HG03378 (cell line): ENCODE results near the gene PLEKHG4.

ENCODE experiments used
- ATAC-seq: cut with Tn5 transposase; IDR thresholded peaks from one replicate; pipeline ENCODE4 v1.9.1; 2021; ENCODE audit warnings: mild to moderate bottlenecking, moderate library complexity; ENCODE audit not compliant: unreplicated experiment

PLEKHG4 gene

DNA sequence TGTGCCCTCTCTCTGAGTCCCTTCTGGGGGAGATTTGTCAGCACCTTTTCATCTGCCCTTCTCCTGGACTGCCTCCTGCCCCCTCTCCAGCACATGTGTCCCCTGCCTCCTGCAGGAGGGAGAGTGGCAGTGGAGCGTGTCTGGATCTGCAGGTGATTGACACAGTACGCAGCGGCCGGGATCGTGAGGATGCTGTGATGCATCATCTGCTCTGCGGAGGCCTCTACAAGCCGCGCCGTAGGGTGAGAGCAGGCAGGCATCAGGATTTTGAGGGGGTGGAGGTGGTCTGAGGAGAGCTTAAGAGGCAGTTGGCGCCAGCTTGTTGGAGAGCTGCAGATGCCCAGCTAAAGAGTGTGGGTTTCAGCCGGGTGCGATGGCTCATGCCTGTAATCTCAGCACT is 19.6 kb upstream of the PLEKHG4 start:
- ATAC-seq: no peak

- no peak for ATAC-seq
These were observed 18.8 kb upstream of the PLEKHG4 start for GRCh38 chr16:67260426-67261063.

DNA sequence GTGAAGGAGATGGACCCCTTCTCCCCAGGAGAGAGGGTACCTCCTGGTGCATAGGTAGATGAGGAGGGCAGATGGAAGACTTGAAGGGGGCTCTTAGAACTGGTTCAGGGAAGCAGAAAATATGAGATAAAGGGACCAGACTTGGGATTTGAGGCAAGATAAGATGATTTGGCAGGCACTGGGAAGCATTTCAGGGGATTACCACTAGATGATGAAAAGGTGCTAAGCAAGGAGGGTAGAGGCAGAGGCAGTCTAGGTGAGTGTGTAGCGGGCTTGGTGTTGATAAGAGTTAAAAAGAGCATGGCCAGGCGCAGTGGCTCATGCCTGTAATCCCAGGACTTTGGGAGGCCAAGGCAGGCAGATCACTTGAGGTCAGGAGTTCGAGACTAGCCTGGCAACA is 16.1 kb upstream of the PLEKHG4 start:
- ATAC-seq: no peak

GRCh38 chr16:67264277-67264676 is 15.1 kb upstream of the PLEKHG4 start:
- ATAC-seq: no peak

- no peak for ATAC-seq
These were observed 14.5 kb upstream of the PLEKHG4 start for GRCh38 chr16:67264866-67265265.

- ATAC-seq: no peak
These were observed 13.5 kb upstream of the PLEKHG4 start for GRCh38 chr16:67265834-67266233.

GRCh38 chr16:67268136-67268579 is 11.2 kb upstream of the PLEKHG4 start:
- ATAC-seq: no peak

- no peak for ATAC-seq
These were observed 9.6 kb upstream of the PLEKHG4 start for GRCh38 chr16:67269766-67270165.

DNA sequence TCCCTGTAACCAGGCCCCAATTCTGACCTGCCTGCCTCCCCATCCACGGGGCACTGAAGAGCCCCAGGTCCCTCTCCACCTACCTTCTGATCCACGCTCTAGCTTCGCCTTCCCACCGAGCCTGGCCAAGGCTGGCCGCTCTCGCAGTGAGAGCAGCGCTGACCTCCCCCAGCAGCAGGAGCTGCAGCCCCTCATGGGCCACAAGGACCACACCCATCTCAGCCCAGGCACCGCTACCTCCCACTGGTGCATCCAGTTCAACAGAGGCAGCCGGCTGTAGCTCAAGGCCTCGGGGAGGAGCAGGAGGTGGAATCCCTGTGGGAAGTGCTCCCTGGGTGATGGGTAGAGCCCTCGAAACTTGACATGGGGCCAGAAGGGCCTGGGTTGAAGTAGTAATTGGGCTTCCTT is 8.4 kb upstream of the PLEKHG4 start:
- ATAC-seq: no peak

GRCh38 chr16:67271446-67271845 is 7.9 kb upstream of the PLEKHG4 start:
- no peak for ATAC-seq

GRCh38 chr16:67275321-67275720 is 4.0 kb upstream of the PLEKHG4 start:
- ATAC-seq: no peak

GRCh38 chr16:67277294-67277998 is 1.9 kb upstream of the PLEKHG4 start:
- ATAC-seq: no peak

DNA sequence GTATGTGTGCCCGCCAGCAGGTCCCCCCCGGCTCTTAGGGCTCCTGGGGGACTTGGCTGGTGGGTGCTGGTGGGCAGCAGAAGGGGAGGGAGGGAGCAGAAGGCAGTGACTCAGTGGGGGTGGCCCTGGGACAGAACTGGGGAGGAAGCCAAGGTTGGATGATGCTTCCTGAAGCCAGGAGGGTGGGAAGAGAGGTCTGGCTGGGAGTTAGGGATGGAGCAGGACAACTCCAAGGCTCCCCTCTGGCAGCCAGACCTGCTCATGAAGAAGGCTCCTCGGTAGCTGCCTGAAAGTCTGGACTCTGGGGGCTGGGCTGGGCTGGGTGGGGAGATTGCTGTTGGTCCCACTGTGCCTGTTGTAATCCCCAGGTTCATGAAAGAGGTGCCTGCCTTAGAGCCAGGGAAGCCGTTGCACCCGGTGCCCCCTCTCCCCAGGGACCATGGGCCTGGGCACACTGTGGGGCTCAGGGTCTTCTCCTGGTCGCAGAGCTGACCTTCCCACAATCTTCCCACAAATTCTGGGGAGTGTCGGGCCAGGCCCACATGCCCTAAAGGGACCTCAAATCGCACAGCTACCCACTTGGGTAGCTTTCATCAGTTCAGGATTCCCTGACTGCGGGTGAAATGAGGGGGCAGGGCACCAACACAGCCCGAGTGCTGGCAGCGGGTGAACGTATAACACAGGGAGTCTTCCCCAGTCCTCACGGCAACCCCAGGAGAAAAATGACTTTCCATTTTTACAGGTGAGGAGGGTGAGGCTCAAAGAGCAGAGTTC is 1.1 kb upstream of the PLEKHG4 start:
- no peak for ATAC-seq

GRCh38 chr16:67278773-67279295 is 498 bp upstream of the PLEKHG4 start:
- ATAC-seq: no peak

DNA sequence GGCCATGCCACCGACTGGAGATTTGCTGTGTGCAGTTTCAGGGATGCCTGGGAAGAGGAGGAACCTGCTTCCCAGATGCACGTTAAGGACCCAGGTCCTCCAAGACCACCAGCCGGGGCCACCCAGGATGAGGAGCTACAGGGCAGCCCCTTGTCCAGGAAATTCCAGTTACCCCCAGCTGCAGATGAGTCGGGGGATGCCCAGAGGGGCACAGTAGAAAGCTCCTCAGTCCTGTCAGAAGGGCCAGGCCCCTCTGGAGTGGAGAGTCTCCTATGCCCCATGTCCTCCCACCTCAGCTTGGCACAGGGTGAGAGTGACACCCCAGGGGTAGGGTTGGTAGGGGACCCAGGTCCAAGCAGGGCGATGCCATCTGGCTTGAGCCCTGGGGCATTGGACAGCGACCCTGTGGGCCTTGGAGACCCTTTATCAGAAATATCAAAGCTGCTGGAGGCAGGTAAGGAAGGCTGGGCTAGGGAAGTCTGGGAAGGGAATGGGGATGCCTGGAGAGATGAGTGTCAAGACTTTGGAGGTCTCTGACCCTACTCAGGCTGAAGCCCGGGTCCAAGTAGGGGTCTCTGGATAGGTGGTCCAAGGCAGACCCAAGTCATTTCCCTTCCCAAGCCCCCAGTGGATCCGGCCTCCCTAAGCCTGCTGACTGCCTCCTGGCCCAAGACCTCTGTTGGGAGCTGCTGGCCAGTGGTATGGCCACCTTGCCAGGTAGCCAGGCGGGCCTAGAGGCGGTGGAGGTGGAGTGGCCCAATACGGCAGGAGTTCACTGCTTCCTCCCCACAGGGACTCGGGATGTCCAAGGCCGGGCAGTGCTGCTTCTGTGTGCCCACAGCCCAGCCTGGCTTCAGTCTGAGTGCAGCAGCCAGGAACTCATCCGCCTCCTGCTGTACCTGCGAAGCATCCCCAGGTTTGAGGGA is 1.0 kb downstream of the PLEKHG4 start:
- ATAC-seq: no peak

DNA sequence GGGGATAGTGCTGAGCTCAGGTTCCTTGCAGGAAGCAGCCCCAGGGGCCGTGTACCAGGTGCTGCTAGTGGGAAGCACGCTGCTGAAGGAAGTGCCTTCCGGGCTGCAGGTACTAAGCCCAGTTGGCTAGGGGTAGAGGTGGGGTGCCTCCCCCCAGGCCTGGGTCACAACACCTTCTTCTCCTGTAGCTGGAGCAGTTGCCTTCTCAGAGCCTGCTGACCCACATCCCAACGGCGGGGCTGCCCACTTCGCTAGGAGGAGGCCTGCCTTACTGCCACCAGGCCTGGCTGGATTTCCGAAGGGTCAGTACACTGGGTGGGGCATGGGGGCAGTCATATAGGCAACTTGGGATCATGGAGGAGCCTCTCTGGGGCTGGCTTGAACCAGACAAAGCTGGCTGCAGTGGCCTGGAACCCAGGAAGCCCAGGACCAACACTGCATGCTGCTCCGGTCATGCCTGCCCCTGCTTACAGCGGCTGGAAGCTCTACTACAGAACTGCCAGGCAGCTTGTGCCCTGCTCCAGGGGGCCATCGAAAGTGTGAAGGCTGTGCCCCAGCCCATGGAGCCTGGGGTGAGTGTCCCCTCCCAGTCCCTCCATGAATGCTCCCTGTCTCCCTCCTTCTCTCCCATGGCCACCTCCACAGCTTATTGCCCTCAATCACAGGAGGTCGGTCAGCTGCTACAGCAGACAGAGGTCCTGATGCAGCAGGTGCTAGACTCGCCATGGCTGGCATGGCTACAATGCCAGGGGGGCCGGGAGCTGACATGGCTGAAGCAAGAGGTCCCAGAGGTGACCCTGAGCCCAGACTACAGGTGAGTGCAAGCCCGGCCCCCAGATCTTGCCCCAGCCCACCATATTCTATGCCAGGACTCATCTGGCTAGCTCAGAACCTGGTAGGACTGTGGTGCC is 2.5 kb downstream of the PLEKHG4 start:
- no peak for ATAC-seq

- no peak for ATAC-seq
These were observed 3.1 kb downstream of the PLEKHG4 start for GRCh38 chr16:67282447-67282805.

DNA sequence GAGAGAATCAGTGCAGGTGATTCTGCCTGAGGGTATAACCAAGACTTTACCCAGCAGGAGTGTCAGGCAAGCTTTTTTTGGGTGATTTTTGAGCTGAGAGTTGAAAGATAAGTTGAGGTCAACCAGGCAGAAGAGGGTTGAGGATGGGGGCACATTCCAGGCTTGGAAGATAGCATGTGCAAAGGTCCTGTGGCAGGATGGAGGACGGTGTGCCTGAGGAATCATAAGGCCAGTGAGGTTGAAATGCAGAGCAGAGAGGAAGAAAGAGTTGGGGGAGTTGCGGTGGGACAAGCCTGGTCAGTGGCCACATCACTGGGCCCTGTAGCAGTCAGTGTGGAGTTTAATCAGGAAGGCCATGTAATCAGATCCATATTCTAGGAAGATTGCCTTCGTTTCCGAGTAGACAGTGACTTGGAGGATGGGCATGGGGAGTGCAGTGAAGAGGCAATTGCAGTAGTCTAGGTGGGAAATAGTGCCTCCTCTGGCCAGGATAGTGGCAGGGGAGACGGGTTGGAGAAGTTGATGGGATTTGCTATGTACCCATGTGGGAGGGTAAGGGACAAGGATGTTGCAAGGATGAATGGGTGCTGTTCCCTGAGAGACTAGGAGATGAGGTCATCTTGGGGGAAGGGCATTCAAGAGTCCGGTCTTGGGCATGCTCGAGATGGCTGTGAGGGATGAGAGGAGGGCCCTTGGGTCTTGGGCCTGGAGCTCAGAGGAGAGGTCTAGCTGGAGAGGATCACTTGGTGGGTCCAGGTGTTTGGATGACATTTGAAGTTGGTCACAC is 3.9 kb downstream of the PLEKHG4 start:
- no peak for ATAC-seq
